NB4 (cell line): ENCODE data around the gene DUSP5.

Experiments
- DNase-seq: peaks from one replicate; pipeline ENCODE4 v3.0.0; 2010; ENCODE audit warnings: low read depth
- H3K4me3 ChIP-seq: one replicate; pipeline ENCODE4 v1.5.1; 2011; ENCODE audit warnings: mild to moderate bottlenecking, low read depth, low read length, moderate library complexity
- MAX ChIP-seq: IDR thresholded peaks from 2 replicates; pipeline ENCODE4 v1.6.1; 2011; ENCODE audit warnings: low read depth, low read length
- MYC ChIP-seq: IDR thresholded peaks from 2 replicates; pipeline ENCODE4 v1.6.1; 2011; ENCODE audit warnings: low read depth, low read length
- POLR2A ChIP-seq: IDR thresholded peaks from 2 replicates; pipeline ENCODE4 v1.6.1; 2011; ENCODE audit warnings: mild to moderate bottlenecking; ENCODE audit not compliant: insufficient read length; ENCODE audit errors: extremely low read depth
- TF ChIP-seq, protein P1 (sequence below): IDR thresholded peaks from one replicate; pipeline ENCODE4 v1.5.1; 2012; ENCODE audit warnings: low read depth, low read length

Gene DUSP5

DNA sequence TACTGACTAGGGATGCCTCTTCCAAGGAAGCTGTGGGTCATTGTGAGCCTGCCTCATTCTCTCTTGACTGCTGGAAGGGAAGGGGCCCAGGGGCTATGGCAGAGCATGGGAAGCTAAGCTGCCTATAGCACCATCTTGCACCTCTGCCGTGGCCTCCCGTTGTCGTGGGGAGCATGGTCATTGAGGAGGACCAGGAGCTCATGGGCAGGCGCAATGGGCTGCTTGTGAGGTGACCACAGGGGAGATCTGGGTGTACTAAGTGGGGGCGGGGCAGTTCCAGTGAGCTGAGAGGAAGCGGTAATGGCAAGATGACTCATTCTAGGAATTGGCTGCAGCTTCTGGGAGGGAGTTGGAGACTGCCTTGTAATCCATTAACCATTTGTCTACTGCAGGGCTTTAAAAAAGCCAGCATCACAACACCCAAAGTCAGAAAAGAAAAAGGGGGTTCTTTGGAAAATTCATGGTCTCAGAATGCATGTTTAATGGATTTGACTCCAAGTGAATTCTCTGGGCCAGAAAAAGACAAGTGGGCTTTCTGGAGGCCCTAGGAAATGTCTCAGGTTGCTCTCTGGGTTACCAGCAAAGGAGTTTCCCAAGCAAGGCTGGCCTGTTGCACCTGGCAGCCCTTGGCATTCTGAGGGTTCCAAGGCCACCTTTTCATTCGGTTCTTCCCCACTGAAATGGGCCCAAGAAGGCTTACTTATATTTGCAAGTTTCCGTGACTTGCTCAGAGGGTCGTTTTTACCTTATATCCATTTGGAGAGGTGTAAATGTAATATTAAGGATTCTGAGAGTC is 3.6 kb downstream of the DUSP5 start:
- H3K4me3 ChIP-seq, result no peak overlapping the region
- peak; percentile 88 for DNase-seq
- TF ChIP-seq POLR2A, result no peak
- TF ChIP-seq MAX, result 0 out of 2 replicates have a peak, but pooled peaks have one; percentile 7
- TF ChIP-seq MYC, result no peak
- TF ChIP-seq, protein P1, sequence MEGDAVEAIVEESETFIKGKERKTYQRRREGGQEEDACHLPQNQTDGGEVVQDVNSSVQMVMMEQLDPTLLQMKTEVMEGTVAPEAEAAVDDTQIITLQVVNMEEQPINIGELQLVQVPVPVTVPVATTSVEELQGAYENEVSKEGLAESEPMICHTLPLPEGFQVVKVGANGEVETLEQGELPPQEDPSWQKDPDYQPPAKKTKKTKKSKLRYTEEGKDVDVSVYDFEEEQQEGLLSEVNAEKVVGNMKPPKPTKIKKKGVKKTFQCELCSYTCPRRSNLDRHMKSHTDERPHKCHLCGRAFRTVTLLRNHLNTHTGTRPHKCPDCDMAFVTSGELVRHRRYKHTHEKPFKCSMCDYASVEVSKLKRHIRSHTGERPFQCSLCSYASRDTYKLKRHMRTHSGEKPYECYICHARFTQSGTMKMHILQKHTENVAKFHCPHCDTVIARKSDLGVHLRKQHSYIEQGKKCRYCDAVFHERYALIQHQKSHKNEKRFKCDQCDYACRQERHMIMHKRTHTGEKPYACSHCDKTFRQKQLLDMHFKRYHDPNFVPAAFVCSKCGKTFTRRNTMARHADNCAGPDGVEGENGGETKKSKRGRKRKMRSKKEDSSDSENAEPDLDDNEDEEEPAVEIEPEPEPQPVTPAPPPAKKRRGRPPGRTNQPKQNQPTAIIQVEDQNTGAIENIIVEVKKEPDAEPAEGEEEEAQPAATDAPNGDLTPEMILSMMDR, result no peak

GRCh38 chr10:110502072-110502845 is 4.6 kb downstream of the DUSP5 start:
- H3K4me3 ChIP-seq, result no peak overlapping the region
- no peak for DNase-seq

DNA sequence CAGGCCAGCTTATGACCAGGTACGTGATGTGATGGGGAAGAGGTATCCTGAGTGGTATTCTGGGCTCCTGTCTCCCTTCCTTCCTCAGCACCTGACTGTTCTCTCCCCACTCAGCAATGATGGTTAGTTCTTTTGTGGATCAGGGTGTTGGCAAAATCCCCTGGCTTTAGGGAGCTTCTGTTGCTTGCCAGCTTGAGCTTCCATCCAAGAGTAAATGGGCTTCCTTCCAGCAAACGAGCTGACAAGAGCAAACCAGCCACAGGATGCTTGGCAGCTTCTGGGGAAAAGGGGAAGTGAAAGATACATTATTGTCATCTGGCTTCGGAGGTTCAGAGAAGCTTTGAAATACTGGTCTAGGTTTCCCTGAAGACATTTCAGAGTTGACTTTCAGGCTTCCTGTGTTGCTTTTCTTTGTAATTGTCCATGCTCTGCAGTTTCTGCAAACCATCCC is 5.2 kb downstream of the DUSP5 start:
- TF ChIP-seq POLR2A (no peak), MAX (no peak), MYC (no peak)
- TF ChIP-seq, protein P1, result no peak
- H3K4me3 ChIP-seq, result no peak overlapping the region
- DNase-seq, result peak; percentile 91

More at GRCh38 chr10:110502072-110502845, 4.6 kb downstream of the DUSP5 start:
- TF ChIP-seq, protein P1, result no peak
- TF ChIP-seq MAX (no peak), MYC (no peak), POLR2A (no peak)

GRCh38 chr10:110503528-110504110 is 5.9 kb downstream of the DUSP5 start:
- H3K4me3 ChIP-seq, result no peak overlapping the region
- TF ChIP-seq, protein P1, result no peak
- no peak for TF ChIP-seq MYC
- TF ChIP-seq MAX, result no peak
- TF ChIP-seq POLR2A, result no peak
- DNase-seq, result no peak

DNA sequence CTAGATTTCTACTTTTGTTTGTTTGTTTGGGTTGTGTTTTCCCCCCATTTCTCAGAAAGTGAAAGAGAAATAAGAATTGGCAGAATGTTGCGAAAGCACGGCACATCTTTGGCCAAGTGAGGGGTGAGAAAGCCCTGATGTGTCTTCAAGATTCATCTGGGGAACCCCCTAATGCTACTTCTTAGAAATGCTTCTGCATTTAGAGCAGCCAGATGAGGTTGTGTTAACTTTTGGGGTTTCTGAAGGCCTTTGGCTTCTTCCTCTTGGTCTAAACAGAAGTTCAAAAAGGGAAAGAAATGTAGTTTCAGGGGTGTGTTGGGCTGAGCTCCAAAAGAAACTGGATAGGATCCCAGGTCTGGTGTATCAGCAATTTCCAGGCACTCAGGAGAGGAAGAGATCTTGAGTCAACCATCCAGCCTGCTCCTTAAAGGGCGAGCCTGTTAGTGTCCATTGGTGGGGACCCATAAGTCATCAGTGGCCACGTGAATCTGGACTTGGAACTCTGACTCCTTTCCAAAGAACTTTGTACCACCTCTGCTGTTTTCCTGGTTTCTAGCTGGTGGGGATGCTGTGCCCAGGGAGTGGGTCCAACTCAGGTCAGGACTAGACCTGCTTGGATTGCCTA is 6.5 kb downstream of the DUSP5 start:
- no peak overlapping the region for H3K4me3 ChIP-seq
- TF ChIP-seq POLR2A (no peak), MYC (no peak), MAX (no peak)
- TF ChIP-seq, protein P1, result no peak
- peak; percentile 63 for DNase-seq
